Putamen (tissue), 1 donor: ENCODE data around the gene CTNND2.

ENCODE experiments used
- DNase-seq: peaks from one replicate; pipeline ENCODE4 v3.0.0-alpha.2; 2016; ENCODE audit warnings: low spot score

Gene CTNND2

DNA sequence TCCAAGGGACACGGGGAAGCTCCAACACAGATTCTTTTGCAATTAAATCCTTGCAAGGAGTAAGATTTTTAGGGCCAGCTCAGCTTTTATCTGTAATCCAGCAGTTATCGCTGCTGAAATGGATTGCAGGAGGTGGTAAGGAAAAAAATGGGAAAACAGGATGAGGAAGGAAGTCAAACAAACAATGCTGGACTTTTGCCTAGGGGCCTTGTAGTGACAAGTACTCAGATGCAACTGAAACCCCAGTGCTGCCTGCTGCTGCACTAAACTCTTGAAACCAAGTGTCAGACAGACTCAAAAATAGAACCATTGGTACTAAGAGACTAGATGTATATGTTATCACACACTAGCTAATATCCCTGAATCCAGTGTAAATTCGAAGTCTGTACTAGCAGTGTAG lies 309.2 kb downstream of the CTNND2 start:
- DNase-seq, result peak; percentile 78

- no peak for DNase-seq
These were observed 310.2 kb downstream of the CTNND2 start for GRCh38 chr5:11594021-11594420.

GRCh38 chr5:11590475-11590874 lies 313.8 kb downstream of the CTNND2 start:
- no peak for DNase-seq

DNA sequence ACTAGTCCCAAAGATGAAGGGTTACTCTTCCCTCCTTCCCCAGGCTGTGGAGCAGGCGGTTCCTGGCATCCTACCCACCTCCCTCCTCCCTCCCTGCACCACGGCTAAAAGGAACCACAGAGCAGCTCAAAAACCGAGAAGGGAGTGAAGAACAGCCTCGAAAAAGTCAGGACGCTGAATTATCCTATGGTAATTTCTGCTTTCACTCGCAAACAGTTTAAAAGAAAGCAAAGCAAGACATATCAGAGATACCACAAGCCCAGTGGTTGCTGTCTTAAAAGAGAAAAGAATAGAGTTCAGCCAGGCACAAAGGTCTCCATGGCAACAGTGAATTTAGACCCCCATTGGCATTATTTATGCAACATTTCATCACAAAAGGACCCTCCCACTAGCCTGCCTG lies 315.4 kb downstream of the CTNND2 start:
- peak; percentile 86 for DNase-seq

DNA sequence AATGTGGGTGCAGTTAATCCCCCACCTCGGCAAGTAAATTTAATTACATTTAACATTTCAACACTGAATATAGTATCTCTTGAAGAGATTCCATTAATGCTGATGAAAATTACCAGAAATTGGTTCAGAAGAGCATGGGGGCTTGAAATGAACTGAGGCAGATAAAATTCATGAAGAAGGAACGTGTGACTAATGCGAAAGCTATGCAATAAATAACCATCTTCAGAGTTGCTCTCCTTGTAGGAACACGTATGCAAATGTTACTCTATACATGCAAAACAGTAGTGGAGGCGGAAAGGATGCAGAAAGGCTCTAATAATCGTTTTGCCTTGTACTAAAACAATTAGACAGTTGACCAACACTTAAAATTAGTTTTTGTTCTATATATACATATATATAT lies 320.2 kb downstream of the CTNND2 start:
- DNase-seq, result no peak

DNA sequence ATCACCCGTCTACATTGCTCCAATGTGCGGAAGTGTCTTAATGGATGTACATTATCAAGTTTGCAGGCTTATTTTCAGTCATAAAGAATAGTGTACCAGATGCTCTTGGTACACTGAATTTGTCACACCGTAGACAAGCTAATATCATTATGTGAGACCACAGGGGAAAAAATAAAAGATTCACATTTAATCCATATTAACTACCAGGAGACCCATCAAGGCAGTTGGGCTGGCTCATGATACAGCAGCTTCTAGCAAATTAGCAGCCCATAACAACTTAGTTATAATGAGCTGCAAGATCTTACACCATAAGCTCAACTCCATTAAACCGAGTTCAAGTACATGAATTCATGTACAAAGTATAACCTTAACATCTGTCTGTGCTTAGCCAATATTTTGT lies 324.9 kb downstream of the CTNND2 start:
- no peak for DNase-seq

GRCh38 chr5:11574787-11575186 lies 329.5 kb downstream of the CTNND2 start:
- DNase-seq, result no peak

DNA sequence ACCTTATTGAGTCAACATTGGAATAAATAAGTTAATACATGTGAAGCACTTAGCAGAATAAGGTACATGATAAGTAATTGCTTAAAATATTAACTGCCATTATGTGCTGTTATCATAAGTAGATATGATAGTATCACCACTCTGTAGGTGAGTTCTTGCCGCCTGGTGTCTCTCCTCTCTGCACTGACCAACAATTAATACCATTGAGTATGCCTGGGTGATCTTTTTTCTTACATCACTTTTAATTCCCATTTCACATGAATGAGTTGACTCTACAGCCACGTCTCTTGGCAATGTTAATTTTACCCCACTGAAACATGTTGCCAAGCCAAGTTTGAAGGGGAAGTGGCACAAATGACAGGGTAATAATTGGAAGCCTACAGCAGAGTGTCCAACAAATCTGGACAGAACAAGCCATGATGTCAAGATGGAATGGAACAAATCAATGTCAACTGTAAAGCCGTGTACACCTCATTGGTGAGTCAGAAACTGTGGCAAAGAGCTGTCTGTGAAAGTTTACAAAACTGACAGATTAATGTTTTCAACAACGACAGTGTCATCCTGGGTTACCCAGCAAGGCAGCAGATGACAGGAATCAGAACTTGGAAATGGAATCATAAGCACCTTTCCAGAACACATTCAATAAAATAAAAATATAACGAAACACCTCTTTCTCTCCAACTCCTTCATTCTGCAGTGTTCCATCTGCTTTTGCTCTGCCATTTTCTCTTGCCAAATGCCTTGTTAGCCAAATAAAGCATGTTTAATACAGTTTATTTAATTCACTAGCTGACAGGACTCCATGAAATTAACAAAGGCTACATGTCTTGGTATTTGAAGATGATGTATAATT lies 330.9 kb downstream of the CTNND2 start:
- DNase-seq, result no peak

GRCh38 chr5:11564706-11565105 lies 339.5 kb downstream of the CTNND2 start:
- DNase-seq, result peak; percentile 92

DNA sequence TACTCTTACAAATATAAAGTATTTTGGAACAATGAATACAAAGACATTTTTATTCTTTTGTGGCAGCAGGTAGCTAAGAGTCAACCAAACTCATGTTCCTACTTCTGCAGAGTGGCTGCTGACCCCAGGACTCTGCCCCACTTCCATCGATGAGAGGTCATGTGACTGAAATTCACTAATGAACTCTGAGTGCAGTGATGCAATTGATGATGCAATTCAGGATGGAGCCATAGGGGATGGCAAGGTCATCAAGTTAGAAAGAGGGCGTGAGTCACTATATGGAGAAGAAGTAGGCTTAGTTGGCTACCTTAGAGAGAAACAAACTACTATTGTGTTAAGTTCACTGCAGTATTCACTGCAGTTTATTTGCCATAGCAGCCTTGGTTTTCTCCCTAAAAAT lies 340.4 kb downstream of the CTNND2 start:
- DNase-seq, result no peak

- DNase-seq, result no peak
These were observed 343.1 kb downstream of the CTNND2 start for GRCh38 chr5:11560915-11561697.

- DNase-seq, result no peak
These were observed 347.2 kb downstream of the CTNND2 start for GRCh38 chr5:11557063-11557462.

DNA sequence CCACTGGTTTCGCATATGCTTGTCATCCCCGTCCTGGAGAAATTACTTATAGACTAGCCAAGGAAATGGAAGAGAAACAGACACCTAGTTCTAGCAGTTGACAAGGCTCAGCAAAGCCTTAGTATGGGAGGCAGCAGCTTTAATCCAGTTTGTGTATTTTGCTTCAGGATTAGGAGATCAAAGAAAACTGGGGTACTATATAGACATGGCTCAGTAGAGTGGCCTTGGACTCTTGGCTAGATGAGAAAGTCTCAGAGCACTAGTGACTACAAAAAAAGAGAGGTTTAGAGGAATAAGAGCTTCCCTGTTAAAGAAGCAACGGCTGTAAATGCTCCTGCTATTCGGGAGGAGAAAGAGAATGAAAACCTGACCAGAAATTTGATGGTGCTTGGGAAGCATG lies 349.1 kb downstream of the CTNND2 start:
- no peak for DNase-seq

GRCh38 chr5:11547730-11548129 lies 356.5 kb downstream of the CTNND2 start:
- DNase-seq, result no peak

DNA sequence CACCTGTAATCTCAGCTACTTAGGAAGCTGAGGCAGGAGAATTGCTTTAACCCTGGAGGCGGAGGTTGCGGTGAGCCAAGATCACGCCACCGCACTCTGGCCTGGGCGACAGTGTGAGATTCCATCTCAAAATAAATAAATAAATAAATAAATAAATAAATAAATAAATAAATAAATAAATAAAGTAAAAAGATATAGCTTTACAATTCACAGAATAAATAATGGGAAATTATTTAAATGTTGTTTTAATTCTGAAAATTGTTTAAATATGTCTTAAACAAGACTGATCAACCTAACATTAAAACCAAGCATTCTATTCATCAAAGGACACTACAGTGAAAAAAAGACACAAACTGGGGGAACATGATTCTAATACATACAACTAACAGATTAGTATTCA lies 357.1 kb downstream of the CTNND2 start:
- no peak for DNase-seq

DNA sequence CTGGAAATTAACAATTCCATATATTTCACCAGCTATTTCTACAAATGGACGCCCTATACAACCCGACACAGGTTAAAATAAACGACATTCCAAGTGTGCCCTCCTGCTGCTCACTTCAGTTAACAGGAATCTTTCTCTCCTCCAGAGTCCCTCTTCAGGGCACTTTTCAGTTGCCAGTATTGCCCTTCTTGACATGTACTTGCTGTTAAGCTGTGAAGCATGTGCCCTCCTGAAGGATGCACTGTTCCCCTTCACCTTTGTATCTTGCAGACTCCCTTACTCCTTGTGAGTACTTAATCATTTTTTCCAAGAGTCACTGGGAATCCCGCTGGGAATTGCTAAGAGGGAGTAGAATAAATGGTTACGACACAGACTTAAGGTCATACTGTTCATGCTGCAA lies 364.1 kb downstream of the CTNND2 start:
- DNase-seq, result no peak

DNA sequence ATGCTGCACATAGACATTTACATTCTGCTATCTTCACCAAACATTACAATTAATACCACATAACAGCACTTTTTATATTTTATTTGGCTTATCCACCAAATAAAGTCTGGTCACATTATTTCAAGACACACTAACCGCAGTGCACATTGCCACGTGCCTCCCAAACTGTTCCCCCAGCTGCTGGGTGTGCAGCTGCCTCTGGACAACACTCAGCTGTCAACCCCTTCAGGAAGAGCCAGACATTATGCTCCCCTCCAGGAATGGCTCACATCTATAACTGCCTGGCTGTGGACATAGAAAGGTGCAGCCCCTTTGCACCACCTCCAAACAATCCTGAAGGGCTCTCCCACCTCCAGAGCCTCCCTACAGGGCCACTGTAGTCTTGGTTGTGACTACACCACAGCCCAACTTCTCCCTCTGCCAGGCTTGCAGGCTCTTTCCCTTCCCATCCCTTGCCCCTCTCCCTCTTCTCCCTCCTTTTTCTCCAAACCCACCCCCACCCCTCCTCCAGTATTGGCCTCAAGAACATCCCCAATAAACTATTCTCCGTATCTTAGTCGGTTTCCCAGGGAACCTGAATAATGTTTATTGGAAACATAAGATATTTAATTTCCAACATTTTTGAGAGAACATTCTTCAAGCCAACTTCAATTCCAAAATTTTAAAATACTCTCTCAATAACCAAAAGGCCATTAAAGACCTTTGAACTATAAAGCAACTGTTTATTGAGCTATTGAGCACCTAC lies 372.3 kb downstream of the CTNND2 start:
- no peak for DNase-seq

GRCh38 chr5:11528720-11529119 lies 375.5 kb downstream of the CTNND2 start:
- DNase-seq, result no peak

DNA sequence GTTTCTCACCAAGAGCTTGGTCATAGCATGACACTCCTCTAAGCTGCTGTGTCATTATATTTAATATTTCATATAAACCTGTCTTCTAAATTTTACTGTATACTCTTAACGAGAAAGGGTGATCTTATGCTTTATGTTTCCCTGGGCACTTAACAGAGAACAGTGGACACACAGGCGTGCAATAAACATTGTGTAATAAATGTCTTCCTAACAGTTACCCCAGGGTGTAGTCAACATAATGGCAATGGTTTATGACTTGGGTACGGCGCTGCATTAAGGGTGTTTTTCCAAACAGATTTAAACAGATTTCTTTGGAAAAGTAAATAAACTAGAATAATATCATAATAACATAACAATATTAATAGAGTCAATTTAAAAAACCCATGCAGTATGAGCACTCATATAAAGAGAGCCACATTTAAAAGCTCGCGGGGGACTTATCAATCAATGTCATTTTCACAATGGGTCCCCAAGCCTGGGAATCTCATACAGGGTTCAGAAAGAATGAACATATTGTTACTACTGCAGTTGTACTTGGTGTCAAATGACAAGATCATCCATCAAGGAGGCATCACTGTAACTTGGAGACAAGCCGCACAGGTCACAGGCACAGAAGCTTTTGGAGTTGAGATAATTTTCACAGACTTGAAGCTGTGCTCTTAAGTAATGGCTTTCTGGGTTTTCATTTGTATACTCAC lies 376.4 kb downstream of the CTNND2 start:
- no peak for DNase-seq

DNA sequence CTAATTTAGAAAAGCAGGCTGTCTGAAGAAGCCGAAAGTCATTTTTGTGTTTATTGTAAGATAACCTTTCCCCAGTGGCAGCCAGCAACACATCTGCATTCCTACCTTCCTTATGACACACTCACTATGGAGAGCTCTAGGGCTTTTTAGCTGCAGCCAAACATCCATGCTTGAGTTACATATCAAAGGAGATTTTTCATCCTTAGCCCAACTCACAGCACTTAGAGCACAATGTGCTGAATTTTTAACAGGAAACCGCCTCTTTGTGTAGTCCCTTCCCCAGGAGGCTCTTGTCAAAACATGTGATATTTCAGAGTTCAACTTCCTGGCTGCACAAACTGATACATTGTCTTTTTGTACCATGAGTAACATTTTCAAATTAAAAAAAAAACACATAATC lies 379.2 kb downstream of the CTNND2 start:
- no peak for DNase-seq

GRCh38 chr5:11524188-11524587 lies 380.1 kb downstream of the CTNND2 start:
- peak; percentile 90 for DNase-seq

DNA sequence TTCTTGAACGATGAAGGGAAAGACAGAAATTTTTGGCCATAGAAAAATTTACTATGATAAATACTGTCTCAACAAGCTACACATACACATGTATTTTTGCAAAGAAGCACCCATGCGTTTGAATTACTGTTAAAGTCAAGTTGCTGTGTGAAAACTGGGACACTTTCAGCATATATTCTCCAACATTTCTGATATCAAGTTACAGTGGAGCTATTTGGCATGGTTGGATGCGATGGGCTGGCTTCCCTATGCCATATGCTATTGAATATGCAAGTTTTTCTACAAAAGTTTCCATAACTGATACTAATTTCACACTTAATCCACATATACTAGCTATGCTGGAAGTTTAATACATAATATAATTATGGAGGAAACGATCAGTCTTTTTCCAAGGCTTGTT lies 381.4 kb downstream of the CTNND2 start:
- no peak for DNase-seq
